ENCODE data around the gene TRAPPC11.
"Not testable (repeated sequence)": the region's sequence is repeated elsewhere in the genome, so short reads cannot be mapped to it uniquely, and the experiment has no call there.

The TRAPPC11 gene

GRCh38 chr4:183659029-183659871 lies at the start of gene TRAPPC11, which contains the start of gene RWDD4:
TSS of gene TRAPPC11 (plus strand) at chr4:183659293. CDS start at chr4:183663868, 4,575 bp downstream.
TSS of gene RWDD4 (minus strand) at chr4:183659185. CDS start at chr4:183658952, 233 bp downstream.
- DNase-seq (ENCODE audit: low read depth) = peak; percentile 92

- DNase-seq (ENCODE audit: low read depth) = no peak
Observed at GRCh38 chr4:183610033-183610432, 49.1 kb upstream of the TRAPPC11 start.

GRCh38 chr4:183610613-183611012 lies 48.5 kb upstream of the TRAPPC11 start:
- DNase-seq (ENCODE audit: low read depth) = no peak

DNA sequence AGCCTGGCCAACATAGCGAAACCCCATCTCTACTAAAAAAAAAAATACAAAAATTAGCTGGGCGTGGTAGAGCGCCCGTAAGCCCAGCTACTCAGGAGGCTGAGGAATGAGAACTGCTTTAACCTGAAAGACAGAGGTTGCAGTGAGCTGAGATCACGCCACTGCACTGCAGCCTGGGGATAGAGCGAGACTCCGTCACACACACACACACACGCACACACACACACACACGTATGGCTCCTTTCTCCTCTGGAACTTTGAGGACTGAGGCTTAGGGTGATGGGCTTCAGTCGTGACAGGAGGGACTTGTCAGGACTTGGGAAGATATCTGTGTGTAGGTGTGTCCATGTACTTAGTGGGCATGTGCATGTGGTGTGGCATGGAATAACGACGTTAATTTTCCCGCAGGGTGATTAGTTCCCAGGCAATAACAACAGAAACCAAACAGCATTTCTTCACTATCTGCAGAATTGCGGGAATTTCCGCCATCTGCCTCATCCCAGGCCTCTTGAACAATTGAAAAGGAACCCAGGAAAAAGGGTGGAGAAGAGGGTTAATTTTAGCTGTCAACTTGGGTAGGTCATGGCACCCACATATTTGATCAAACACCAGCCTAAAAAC lies 47.8 kb upstream of the TRAPPC11 start:
- no peak for DNase-seq (ENCODE audit: low read depth)

- no peak for DNase-seq (ENCODE audit: low read depth)
Observed at GRCh38 chr4:183612329-183613250, 46.5 kb upstream of the TRAPPC11 start.

DNA sequence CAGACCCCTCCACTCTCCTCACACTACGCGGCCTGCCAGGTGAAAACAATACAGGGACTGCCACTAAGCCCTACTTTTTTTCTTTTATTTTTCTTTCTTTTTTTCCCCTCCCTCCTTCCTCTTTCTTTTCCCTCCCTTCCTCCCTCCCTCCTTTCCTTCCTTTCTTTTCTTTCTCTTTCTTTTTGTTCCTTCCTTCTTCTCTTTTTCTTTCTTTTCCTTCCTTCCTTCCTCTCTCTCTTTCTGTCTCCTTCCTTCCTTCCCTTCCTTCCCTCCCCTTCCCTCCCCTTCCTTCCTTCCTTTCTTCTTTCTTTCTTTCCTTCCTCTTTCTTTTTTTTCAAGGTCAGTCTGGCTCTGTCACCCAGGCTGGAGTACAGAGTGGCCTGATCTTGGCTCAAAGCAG lies 42.0 kb upstream of the TRAPPC11 start:
- no peak for DNase-seq (ENCODE audit: low read depth)

- no peak for DNase-seq (ENCODE audit: low read depth)
Observed at GRCh38 chr4:183618681-183619080, 40.4 kb upstream of the TRAPPC11 start.

DNA sequence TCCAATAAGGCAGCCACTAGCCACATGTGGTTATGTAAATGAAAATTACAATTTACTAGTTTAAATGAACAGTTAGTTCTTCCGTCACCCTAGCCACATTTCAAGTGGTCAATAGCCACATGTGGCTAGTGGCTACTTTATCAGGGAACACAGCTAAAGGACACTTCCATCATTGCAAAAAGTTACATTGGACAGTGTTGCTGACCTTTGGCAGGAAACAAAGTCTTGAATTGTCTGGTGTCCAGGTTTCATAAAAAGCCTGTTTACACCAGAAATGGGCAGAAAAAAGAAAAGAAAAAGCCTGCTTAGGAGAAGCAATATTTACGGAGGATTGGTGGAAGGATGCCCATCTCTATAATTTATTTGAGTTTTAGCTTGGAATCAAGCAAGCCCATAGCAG lies 38.7 kb upstream of the TRAPPC11 start:
- no peak for DNase-seq (ENCODE audit: low read depth)

DNA sequence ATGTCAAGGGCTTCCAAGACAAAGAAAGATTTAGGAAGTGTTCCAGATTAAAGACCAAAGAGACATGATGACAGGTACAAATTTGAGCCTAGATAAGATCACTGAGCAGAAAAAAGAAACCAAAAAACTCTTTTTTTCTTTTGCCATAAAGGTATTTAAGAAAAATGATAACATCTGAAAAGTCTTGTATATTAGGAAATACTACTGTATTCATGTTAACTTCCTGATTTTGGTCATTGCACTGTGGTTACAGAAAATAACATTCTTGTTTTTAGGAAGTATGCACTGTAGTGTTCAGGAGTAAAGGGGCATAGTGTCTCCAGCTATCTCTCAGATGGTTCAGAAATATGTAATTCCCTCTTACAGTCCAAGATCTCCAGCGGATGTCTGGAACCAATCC lies 37.2 kb upstream of the TRAPPC11 start:
- DNase-seq (ENCODE audit: low read depth) = no peak

DNA sequence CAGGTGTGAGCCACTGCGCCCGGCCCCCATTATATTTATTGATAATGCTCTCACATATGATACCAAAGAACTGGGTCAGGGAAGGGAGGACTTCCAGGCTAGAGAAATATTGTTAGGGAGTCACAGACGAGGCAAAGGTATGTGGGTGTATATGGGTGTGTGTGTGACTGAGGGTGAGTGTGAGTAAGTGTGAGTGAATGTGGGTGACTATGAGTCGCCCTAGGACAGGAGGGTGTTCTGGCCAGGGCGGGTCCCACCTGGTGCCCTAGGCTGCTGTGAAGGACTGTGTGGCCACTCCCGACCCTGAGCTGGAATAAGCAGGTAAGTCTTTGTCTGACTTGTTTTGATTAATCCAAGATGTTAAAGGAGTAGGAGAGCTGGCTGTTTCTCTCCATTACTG lies 34.5 kb upstream of the TRAPPC11 start:
- DNase-seq (ENCODE audit: low read depth) = no peak

DNA sequence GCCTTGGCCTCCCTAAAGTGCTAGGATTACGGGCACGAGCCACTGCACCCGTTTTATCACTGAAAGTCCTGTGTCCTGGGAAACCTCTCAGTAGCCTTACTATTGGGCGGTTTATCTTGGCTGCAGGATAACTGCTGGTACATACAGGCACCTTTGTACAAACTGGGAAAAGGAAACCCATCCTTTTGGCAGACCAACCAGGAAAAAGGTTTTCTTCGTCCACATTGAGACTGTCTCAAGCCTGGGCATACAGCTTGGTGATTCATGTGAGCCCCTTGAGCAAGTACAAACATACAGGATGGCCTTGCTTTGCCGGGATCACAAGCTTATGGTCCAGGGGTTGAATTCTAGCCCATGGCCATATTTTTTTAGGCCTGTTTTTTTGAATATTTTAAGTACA lies 32.9 kb upstream of the TRAPPC11 start:
- DNase-seq (ENCODE audit: low read depth) = no peak

GRCh38 chr4:183627286-183627685 lies 31.8 kb upstream of the TRAPPC11 start:
- DNase-seq (ENCODE audit: low read depth) = not testable (repeated sequence)

DNA sequence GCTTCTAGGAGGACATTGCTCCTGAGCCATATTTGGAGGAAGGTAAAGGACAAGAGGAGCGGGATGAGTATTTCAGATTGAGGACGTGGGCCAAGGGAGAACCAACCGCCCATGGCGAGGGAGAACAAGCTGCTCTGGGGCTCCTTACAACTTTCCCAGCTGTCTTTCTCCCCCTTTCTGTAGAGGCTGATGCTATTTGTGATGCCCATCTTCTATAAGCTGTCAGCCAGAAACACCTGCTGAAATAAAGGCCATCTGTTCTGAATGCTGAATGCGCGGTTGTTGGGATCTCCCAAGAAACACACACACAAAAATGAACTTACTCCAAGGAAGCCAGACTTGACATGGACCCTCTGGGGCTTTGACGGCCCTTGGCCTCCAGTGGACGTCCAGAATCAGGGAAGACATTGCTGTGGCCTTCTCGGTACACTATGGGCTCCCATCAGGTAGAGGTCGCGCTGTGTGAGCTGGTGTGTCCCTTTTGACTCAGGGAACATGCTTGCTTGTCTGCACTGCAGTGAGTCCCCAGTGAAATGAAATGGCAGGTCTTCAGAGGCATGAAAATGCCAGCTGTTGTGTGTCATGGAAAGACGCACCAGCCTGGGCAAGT lies 31.0 kb upstream of the TRAPPC11 start:
- DNase-seq (ENCODE audit: low read depth) = no peak

GRCh38 chr4:183631577-183632198 lies 27.4 kb upstream of the TRAPPC11 start:
- no peak for DNase-seq (ENCODE audit: low read depth)

DNA sequence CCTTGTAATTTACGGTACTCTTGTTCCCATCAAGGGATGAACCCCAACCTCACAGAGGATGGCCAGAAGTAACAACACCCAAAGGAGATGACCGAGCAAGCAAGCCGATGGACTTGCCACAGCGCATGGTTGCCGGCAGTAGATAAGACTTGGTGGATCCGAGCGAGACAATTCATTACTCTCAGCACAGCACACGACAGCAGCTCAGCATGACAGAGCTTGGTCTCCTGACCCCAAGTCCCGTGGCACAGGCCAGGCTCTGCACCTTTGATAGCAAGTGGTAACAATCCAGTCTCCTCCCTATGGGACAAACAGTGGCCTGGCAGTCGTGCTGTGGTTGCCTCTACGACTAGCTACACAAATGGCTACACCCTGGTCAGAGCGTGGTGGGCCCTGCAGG lies 26.4 kb upstream of the TRAPPC11 start:
- no peak for DNase-seq (ENCODE audit: low read depth)

DNA sequence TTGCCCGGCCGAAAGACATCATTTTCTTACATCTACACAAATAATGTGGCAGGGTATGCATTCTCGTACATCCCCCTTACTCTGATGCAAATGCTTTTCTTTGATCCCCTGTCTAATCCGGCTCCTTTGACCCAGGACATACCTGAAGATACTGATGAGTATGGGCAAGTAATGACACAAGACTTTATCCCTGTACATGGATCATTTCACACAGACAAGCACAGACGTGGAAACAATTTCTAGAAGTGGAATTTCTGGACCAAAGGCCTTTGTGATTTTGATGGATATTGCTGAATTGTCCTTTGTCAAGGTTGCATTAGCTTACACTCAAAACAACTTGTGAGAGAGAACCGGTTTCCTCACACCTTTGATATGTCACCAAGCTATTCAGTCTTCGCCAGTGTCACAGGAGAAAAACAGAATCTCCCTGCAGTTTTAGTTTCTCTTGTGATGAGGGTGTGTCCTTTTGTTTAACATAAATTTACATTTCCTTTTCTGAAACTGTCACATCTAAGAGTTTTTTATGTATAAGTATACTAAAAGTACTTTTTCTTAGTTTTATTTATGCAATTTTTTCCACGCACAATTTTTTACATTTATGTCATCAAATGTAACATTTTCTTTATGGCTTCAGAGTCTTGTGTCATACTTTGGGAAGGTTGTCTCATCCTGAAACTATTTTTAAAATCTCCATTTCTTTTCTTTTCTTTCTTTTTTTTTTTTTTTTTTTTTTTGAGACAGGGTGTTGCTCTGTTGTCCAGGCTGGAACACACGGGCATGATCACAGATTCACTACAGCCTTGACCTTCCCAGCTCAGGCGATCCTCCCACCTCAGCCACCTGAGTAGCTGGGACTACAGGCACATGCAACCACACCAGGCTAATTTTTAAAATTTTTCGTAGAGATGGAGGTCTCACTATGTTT lies 25.4 kb upstream of the TRAPPC11 start:
- DNase-seq (ENCODE audit: low read depth) = no peak

- DNase-seq (ENCODE audit: low read depth) = no peak
Observed at GRCh38 chr4:183635321-183635720, 23.8 kb upstream of the TRAPPC11 start.

DNA sequence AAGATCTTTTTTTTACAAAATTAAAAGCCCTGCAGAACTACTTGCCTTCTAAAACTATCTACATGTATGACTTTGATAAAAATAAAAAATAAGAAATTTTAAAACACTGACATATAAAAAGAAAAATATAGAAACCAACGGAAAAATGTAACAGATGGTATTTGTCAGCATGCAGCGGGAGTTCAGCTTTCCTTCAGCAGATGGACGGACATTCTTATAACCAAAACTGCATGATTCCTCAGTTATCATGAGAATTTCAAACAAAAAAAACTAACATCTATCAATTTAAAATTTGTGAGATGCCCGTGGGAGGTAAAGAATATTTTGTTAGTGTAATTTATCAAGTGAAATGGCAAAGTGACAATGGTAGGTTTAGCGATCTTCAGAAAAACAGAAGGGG lies 23.4 kb upstream of the TRAPPC11 start:
- no peak for DNase-seq (ENCODE audit: low read depth)

DNA sequence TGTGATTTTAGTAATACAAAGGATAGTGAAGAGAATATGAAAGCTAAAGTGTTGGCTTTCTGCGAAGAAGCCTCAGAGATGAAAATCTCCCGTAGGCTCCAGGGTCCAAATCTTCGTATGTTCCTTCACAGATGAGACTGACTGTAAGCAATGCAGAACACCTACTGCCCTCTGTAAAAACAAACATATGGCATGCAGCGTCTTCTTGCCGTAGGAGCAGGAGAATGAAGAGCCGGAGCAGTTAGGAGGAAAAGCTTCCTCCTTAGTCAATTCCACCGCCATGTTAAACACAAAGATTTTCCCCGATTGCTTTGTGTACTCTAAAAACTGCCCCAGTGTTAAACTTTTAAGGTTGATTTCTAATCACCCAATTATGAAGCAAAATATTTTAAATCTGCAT lies 22.6 kb upstream of the TRAPPC11 start:
- DNase-seq (ENCODE audit: low read depth) = no peak

GRCh38 chr4:183636923-183637322 lies 22.2 kb upstream of the TRAPPC11 start:
- DNase-seq (ENCODE audit: low read depth) = no peak
